HEK293T (cell line): ENCODE data around the gene TCAP.

Experiments
- ARNT ChIP-seq: fragments of 450-650 bp; IDR thresholded peaks from 2 replicates; pipeline ENCODE4 v1.6.1; 2017; ENCODE audit warnings: mild to moderate bottlenecking
- FOXA1 ChIP-seq: fragments of 450-650 bp; IDR thresholded peaks from 2 replicates; pipeline ENCODE4 v1.6.1; 2016; ENCODE audit warnings: mild to moderate bottlenecking
- FOXM1 ChIP-seq: fragments of 450-650 bp; IDR thresholded peaks from 2 replicates; pipeline ENCODE4 v1.6.1; 2017; ENCODE audit warnings: mild to moderate bottlenecking, borderline replicate concordance
- NFRKB ChIP-seq: fragments of 450-650 bp; IDR thresholded peaks from 2 replicates; pipeline ENCODE4 v1.6.1; 2016; ENCODE audit warnings: mild to moderate bottlenecking, moderate library complexity
- SUZ12 ChIP-seq: fragments of 450-650 bp; IDR thresholded peaks from 2 replicates; pipeline ENCODE4 v1.6.1; 2016; ENCODE audit warnings: mild to moderate bottlenecking
- ZNF384 ChIP-seq: fragments of 450-650 bp; IDR thresholded peaks from 2 replicates; pipeline ENCODE4 v1.6.1; 2016

DNA sequence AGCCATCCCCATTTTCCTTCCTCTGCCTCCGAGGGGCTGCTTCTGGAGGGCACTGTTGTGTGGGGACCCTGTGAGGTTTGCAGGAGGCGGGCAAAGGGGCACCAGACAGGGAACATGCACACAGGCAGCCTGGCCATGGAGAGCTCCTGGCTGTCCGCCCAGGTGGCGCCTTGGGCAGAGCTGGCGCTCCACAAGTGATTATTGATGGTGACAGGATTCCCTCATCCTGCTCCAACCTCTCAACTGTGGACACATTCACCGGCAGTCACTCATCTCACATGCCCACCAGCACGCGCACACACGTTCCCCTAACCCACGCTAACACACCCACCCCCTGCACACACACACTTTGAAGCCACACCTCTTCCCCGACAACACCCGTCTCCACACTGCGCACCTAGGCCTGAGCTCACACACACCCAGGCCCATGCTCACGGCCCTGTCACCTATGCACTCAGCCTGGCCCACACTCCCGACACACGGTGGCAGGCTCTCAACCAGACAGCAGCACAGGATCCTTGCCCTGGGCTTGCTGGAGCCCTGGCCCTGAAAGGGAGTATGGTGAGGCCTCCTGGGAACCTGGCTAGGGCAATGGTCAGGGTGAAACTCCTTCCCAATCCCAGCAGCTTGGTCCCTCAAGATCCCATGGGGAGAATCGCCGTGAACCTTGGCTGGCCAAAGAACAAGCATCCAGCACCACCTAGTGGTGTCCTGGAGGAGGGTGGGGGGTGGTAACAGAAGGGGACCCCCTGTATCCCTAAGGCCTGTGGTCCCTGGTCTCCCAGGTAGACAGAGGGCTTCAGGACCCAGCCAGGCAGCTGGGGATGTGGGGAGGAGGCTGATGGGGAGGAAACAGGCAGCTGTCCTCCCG, 6.7 kb downstream of the TCAP start:
- TF ChIP-seq FOXM1: no peak
- TF ChIP-seq ARNT: no peak
- no peak for TF ChIP-seq ZNF384
- TF ChIP-seq FOXA1: no peak
- no peak for TF ChIP-seq SUZ12
- TF ChIP-seq NFRKB: no peak
